Memory B cell (primary cell): ENCODE results near the gene KCTD1.
"Not testable (repeated sequence)": the region's sequence is repeated elsewhere in the genome, so short reads cannot be mapped to it uniquely, and the experiment has no call there.

Source experiments
- ATAC-seq: fragments of 150-1000 bp; cut with Tn5 transposase; 2 replicates; pipeline ENCODE4 v1.10.0; 2021; ENCODE audit warnings: low read depth, mild to moderate bottlenecking, moderate library complexity
- DNase-seq, 2 donors: peaks; one replicate each; pipeline ENCODE4 v3.0.0; 2022; ENCODE audit warnings: low spot score in 2 of 2
- H3K27ac Mint-ChIP-seq: one replicate; pipeline ENCODE4 v1.8.0; 2022; ENCODE audit warnings: mild to moderate bottlenecking, moderate library complexity, mixed read lengths
- H3K27me3 Mint-ChIP-seq: one replicate; pipeline ENCODE4 v1.8.0; 2022; ENCODE audit warnings: mixed read lengths
- H3K36me3 Mint-ChIP-seq: one replicate; pipeline ENCODE4 v1.8.0; 2022; ENCODE audit warnings: mild to moderate bottlenecking, mixed read lengths
- H3K4me1 Mint-ChIP-seq: one replicate; pipeline ENCODE4 v1.8.0; 2022; ENCODE audit warnings: mixed read lengths
- H3K4me3 Mint-ChIP-seq: one replicate; pipeline ENCODE4 v1.8.0; 2022; ENCODE audit warnings: mild to moderate bottlenecking, moderate library complexity, mixed read lengths
- H3K9me3 Mint-ChIP-seq: one replicate; pipeline ENCODE4 v1.8.0; 2022; ENCODE audit warnings: mixed read lengths

The KCTD1 gene

GRCh38 chr18:26437634-26438033, 110.7 kb downstream of the KCTD1 start:
- DNase-seq, H3K36me3 Mint-ChIP-seq, H3K4me3 Mint-ChIP-seq, H3K9me3 Mint-ChIP-seq, H3K4me1 Mint-ChIP-seq, H3K27ac Mint-ChIP-seq, ATAC-seq: not testable (repeated sequence)
- H3K27me3 Mint-ChIP-seq, result peaks cover 13% of the 10 kb centered on the region

GRCh38 chr18:26436176-26437051, 111.9 kb downstream of the KCTD1 start:
- H3K9me3 Mint-ChIP-seq, result peaks cover 2% of the 10 kb centered on the region
- peaks cover 12% of the 10 kb centered on the region for H3K27me3 Mint-ChIP-seq
- ATAC-seq (no peak), DNase-seq (no peak)
- peaks cover 5% of the 10 kb centered on the region for H3K4me1 Mint-ChIP-seq
- H3K36me3 Mint-ChIP-seq, result no peaks in the 10 kb centered on the region
- H3K27ac Mint-ChIP-seq, result no peak overlapping the region
- no peak overlapping the region for H3K4me3 Mint-ChIP-seq

GRCh38 chr18:26435415-26436095, 112.8 kb downstream of the KCTD1 start:
- peaks cover 5% of the 10 kb centered on the region for H3K4me1 Mint-ChIP-seq
- H3K27me3 Mint-ChIP-seq, result peaks cover 14% of the 10 kb centered on the region
- no peak overlapping the region for H3K27ac Mint-ChIP-seq
- DNase-seq (no peak), ATAC-seq (no peak)
- no peak overlapping the region for H3K4me3 Mint-ChIP-seq
- H3K36me3 Mint-ChIP-seq, result peaks cover 2% of the 10 kb centered on the region
- H3K9me3 Mint-ChIP-seq, result peaks cover 5% of the 10 kb centered on the region

DNA sequence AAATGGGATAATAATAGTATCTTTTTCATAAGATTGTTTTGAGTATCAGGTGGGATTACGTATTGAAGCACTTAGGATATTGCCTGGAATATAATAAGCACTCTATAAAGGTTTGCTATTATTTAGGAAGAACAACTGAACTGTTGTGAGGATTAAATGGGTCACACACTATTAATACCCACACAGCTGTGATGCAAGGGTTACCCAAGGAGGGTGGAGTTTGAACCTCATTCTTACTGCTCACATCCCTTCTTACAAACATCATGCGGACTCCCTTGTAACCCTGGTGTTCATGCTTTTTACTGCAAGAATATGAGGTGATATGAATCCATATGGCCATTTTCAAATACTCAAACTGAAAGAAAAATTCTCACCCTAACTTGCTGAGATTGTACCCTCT, 113.5 kb downstream of the KCTD1 start:
- ATAC-seq, result no peak
- Mint-ChIP-seq H3K36me3 (peaks cover 2% of the 10 kb centered on the region), H3K4me1 (peaks cover 5% of the 10 kb centered on the region)

DNA sequence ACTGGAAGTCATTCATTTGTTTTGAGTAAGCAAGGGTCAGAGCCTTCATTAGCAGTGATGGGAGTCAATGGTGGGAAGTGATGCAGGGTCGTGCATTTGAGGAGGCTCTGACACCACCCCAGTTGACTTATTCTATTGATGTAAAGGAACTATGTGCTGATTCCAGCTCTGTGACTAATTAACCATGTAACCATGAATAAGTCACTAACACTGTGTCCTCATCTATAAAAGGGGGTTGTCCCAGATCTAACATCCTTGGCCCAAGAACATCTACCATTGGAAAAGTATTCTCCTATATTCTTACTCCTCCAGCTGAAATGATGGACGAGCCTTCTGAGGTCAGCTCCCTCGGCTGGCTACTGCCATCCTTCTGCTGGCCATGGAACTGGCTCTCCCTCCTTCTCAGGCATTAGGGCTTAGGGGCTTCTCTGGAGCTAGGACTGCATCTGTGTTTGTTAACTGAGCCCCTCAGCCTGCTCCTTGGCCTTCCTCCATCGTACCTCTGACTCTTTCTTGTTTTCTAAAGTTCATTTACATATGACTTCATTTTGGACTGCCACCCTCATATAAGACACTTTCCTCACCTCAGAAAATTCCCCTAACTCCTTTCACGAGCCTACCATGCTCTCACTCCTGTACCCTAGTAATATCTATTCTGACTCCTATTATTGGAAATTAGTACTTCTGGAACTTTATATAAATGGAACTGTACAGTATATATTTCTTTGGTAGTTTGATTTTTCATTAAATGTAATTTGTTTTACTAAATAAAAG, 115.5 kb downstream of the KCTD1 start:
- ATAC-seq, result no peak
- no peak overlapping the region for H3K4me3 Mint-ChIP-seq

More for the DNA sequence above, 113.5 kb downstream of the KCTD1 start:
- peaks cover 14% of the 10 kb centered on the region for H3K27me3 Mint-ChIP-seq
- H3K9me3 Mint-ChIP-seq, result peaks cover 7% of the 10 kb centered on the region
- H3K4me3 Mint-ChIP-seq, result no peak overlapping the region
- no peak overlapping the region for H3K27ac Mint-ChIP-seq
- DNase-seq, result no peak

GRCh38 chr18:26429535-26430226, 118.7 kb downstream of the KCTD1 start:
- Mint-ChIP-seq H3K4me3 (no peak overlapping the region), H3K9me3 (peaks cover 7% of the 10 kb centered on the region), H3K4me1 (peaks cover 3% of the 10 kb centered on the region), H3K36me3 (peaks cover 2% of the 10 kb centered on the region), H3K27me3 (peaks cover 2% of the 10 kb centered on the region), H3K27ac (no peak overlapping the region)
- DNase-seq (no peak), ATAC-seq (no peak)

More for the DNA sequence above, 115.5 kb downstream of the KCTD1 start:
- peaks cover 2% of the 10 kb centered on the region for H3K36me3 Mint-ChIP-seq
- H3K9me3 Mint-ChIP-seq, result peaks cover 7% of the 10 kb centered on the region
- H3K27ac Mint-ChIP-seq, result no peak overlapping the region
- no peak for DNase-seq
- H3K4me1 Mint-ChIP-seq, result peaks cover 3% of the 10 kb centered on the region
- peaks cover 9% of the 10 kb centered on the region for H3K27me3 Mint-ChIP-seq

GRCh38 chr18:26425148-26425531, 123.2 kb downstream of the KCTD1 start:
- H3K27me3 Mint-ChIP-seq, result no peaks in the 10 kb centered on the region
- no peaks in the 10 kb centered on the region for H3K36me3 Mint-ChIP-seq
- DNase-seq, result no peak
- H3K4me3 Mint-ChIP-seq, result no peak overlapping the region
- no peak for ATAC-seq
- H3K9me3 Mint-ChIP-seq, result no peaks in the 10 kb centered on the region
- H3K27ac Mint-ChIP-seq, result no peak overlapping the region
- peaks cover 5% of the 10 kb centered on the region for H3K4me1 Mint-ChIP-seq

DNA sequence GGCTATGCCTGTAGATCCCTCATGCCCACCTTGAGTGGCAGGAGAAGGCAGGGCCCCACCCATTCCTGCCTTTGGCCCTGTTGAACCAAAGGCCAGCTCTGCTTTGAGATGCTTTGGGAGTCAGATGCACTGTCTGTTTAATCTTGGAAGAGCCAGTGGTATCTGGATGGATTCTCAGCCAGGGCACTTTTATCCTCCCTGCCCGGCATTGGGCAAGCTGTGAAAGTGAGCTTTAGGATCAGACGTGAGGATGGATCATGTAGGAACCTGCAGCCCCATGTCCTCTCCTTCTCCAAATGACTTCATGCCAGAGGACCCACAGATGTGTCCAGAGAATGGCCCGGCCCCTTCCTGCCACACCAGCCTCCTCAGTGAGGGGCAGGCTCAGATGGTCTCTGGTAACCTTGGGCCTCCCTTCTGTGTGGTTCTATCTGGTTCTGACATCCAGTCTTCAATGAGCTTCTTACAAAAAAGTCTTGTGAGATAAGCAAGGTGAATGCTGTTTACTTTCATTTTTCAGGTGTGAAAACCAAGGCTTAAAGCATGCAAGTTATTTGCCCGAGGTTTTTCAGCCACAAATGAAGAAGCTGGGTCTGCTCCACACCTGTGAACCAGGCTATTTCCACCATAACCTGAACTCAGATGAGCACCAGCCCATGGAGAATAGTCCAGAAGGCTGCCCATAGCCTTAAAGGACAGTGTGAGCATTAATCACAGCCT, 123.8 kb downstream of the KCTD1 start:
- no peak for DNase-seq
- no peaks in the 10 kb centered on the region for H3K27me3 Mint-ChIP-seq
- ATAC-seq, result no peak
- no peaks in the 10 kb centered on the region for H3K9me3 Mint-ChIP-seq
- H3K36me3 Mint-ChIP-seq, result no peaks in the 10 kb centered on the region
- no peak overlapping the region for H3K4me3 Mint-ChIP-seq
- no peak overlapping the region for H3K27ac Mint-ChIP-seq
- H3K4me1 Mint-ChIP-seq, result peaks cover 5% of the 10 kb centered on the region

- H3K4me3 Mint-ChIP-seq, result no peak overlapping the region
- H3K27ac Mint-ChIP-seq, result no peak overlapping the region
- H3K27me3 Mint-ChIP-seq, result no peaks in the 10 kb centered on the region
- DNase-seq, result no peak
- H3K9me3 Mint-ChIP-seq, result no peaks in the 10 kb centered on the region
- H3K36me3 Mint-ChIP-seq, result no peaks in the 10 kb centered on the region
- H3K4me1 Mint-ChIP-seq, result peaks cover 2% of the 10 kb centered on the region
- no peak for ATAC-seq
These were observed 125.7 kb downstream of the KCTD1 start for GRCh38 chr18:26422472-26423162.

DNA sequence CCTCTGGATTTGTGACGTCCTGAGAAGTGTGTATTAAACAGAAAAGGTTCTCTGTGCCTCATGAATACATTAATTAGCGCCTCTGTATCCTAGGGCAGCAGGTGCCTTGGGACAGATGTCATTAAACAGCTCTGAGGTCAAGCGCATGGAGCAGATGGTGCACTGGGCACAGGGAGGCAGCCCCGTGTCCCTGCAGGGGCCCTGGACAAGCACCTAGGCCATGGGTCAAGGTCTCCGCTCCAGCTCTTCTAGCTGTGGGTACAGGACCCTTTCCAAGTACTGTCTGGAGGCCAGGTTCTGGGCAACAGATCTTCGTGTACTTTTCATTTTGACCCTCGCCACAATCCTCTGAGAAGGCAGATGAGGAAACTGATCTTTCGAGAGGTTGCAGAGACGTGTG, 126.4 kb downstream of the KCTD1 start:
- Mint-ChIP-seq H3K4me3 (no peak overlapping the region), H3K27me3 (no peaks in the 10 kb centered on the region), H3K27ac (no peak overlapping the region), H3K9me3 (no peaks in the 10 kb centered on the region), H3K4me1 (peaks cover 2% of the 10 kb centered on the region), H3K36me3 (no peaks in the 10 kb centered on the region)
- DNase-seq (no peak), ATAC-seq (no peak)

DNA sequence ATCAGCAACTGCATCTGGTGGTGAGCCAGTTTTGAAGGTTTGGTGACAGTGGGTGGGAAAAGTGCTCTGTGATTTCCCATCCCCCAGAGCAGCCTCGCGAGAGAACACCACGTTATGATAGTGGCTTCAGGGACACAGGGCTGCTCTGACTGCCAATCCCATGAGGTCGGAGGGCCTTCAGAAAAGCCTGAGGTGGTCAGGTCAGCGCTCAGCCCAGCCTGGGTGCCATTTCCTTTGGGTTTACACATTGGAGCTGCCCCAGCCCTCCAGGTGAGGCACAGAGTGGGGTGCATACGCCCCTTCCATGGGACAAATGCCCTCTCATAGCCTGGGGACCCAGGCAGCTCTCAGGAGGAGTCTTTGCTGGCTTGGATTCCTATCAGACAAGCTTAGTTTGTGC, 126.8 kb downstream of the KCTD1 start:
- ATAC-seq (no peak), DNase-seq (no peak)
- H3K27ac Mint-ChIP-seq, result no peak overlapping the region
- peaks cover 2% of the 10 kb centered on the region for H3K4me1 Mint-ChIP-seq
- H3K27me3 Mint-ChIP-seq, result no peaks in the 10 kb centered on the region
- no peaks in the 10 kb centered on the region for H3K9me3 Mint-ChIP-seq
- no peaks in the 10 kb centered on the region for H3K36me3 Mint-ChIP-seq
- no peak overlapping the region for H3K4me3 Mint-ChIP-seq

- Mint-ChIP-seq H3K9me3 (no peaks in the 10 kb centered on the region), H3K36me3 (no peaks in the 10 kb centered on the region), H3K4me1 (peaks cover 2% of the 10 kb centered on the region), H3K27ac (no peak overlapping the region), H3K4me3 (no peak overlapping the region), H3K27me3 (no peaks in the 10 kb centered on the region)
- DNase-seq (no peak), ATAC-seq (no peak)
These were observed 128.6 kb downstream of the KCTD1 start for GRCh38 chr18:26419746-26420145.

DNA sequence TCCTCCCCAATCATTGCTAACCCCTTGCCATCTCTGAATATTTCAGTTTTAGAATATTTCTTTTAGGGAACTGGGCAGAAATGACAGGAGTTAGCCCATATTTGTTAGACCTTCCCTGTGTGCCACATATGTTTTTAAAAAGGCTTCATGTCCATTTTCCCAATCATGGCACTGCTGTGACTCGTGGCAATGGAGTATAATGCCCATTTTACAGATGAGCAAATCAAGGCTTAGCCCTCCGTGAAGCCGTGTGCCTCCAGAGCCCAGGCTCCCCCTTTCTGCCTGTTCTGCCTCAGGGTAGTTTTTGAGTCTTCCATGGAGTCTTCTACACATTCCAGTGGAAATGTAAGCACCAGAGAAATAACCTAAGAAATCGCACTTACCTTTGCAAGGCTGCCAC, 130.1 kb downstream of the KCTD1 start:
- H3K4me1 Mint-ChIP-seq, result peaks cover 2% of the 10 kb centered on the region
- no peaks in the 10 kb centered on the region for H3K27me3 Mint-ChIP-seq
- H3K9me3 Mint-ChIP-seq, result no peaks in the 10 kb centered on the region
- H3K27ac Mint-ChIP-seq, result no peak overlapping the region
- ATAC-seq, result no peak
- H3K36me3 Mint-ChIP-seq, result no peaks in the 10 kb centered on the region
- no peak overlapping the region for H3K4me3 Mint-ChIP-seq
- no peak for DNase-seq
